PC-3 (cell line): Measurements from ENCODE around the gene GBP7. TPM values are rescaled to one million over a fixed set of nuclear protein-coding genes. Genes with fewer than 3 reads are reported as not detected.

Experiments used
- ATAC-seq: fragments of 200-7000 bp; cut with Tn5 transposase; 2 replicates; pipeline ENCODE4 v1.9.1; 2020; ENCODE audit warnings: mild to moderate bottlenecking, moderate library complexity
- BruUV-seq: library from RNA; stranded (reverse); fragments of 400-500 nt; replicated peaks from 2 replicates; lab custom pipeline; 2021; lab: Mats Ljungman, UMichigan
- CTCF ChIA-PET: fragments of 300-600 bp; sonication (Branson Sonifier 250); formaldehyde crosslinking; loops from one replicate; lab custom pipeline; 2022; ENCODE audit warnings: antibody characterized with exemption; lab: Charles Lee
- POLR2A ChIA-PET: fragments of 300-600 bp; sonication (Branson Sonifier 250); formaldehyde crosslinking; loops from one replicate; lab custom pipeline; 2022; ENCODE audit warnings: antibody characterized with exemption; ENCODE audit not compliant: unreplicated experiment; lab: Charles Lee
- DNase-seq: peaks from one replicate; pipeline ENCODE4 v3.0.0-alpha.2; 2015
- H2AFZ ChIP-seq: fragments of 300-600 bp; sonication (generic); 2 replicates; pipeline ENCODE4 v1.6.0; 2016; ENCODE audit warnings: antibody characterized with exemption, low read length
- H3F3A ChIP-seq: fragments of 300-600 bp; sonication (generic); one replicate; pipeline ENCODE4 v1.6.0; 2017; ENCODE audit warnings: antibody characterized with exemption, low read length, control low read depth, mild to moderate bottlenecking; ENCODE audit not compliant: unreplicated experiment
- H3K27ac ChIP-seq: fragments of 300-600 bp; sonication (generic); 2 replicates; pipeline ENCODE4 v1.5.1; 2016; ENCODE audit warnings: mild to moderate bottlenecking, low read length
- H3K27me3 ChIP-seq: fragments of 300-600 bp; sonication (generic); 2 replicates; pipeline ENCODE4 v1.6.1; 2016; ENCODE audit warnings: low read length, mixed read lengths
- H3K36me3 ChIP-seq: fragments of 300-600 bp; sonication (generic); 2 replicates; pipeline ENCODE4 v1.6.1; 2016; ENCODE audit warnings: low read depth, mixed run types, low read length, mixed read lengths
- H3K4me1 ChIP-seq: fragments of 300-600 bp; sonication (generic); 2 replicates; pipeline ENCODE4 v1.5.1; 2016; ENCODE audit warnings: low read length; ENCODE audit not compliant: insufficient read depth
- H3K4me2 ChIP-seq: fragments of 300-600 bp; sonication (generic); 2 replicates; pipeline ENCODE4 v1.6.0; 2016; ENCODE audit warnings: low read length
- H3K4me3 ChIP-seq: fragments of 300-600 bp; sonication (generic); 2 replicates; pipeline ENCODE4 v1.5.1; 2016; ENCODE audit warnings: mild to moderate bottlenecking, low read length, mixed read lengths
- H3K79me2 ChIP-seq: fragments of 300-600 bp; sonication (generic); 2 replicates; pipeline ENCODE4 v1.6.1; 2017; ENCODE audit warnings: low read length, mixed read lengths
- H3K9ac ChIP-seq: fragments of 300-600 bp; sonication (generic); 2 replicates; pipeline ENCODE4 v1.6.0; 2016; ENCODE audit warnings: mild to moderate bottlenecking, low read length
- H3K9me2 ChIP-seq: fragments of 300-600 bp; sonication (generic); replicated peaks from 2 replicates; pipeline ENCODE4 v1.6.1; 2016; ENCODE audit warnings: mixed run types, low read length, mixed read lengths
- H3K9me3 ChIP-seq: fragments of 300-600 bp; sonication (generic); 2 replicates; pipeline ENCODE4 v1.6.1; 2016; ENCODE audit warnings: low read length, mixed read lengths
- H4K20me1 ChIP-seq: fragments of 300-600 bp; sonication (generic); 2 replicates; pipeline ENCODE4 v1.6.1; 2016; ENCODE audit warnings: low read length, mixed read lengths
- EZH2 ChIP-seq: fragments of 300-600 bp; sonication (generic); IDR thresholded peaks from one replicate; pipeline ENCODE4 v1.6.1; 2017; ENCODE audit warnings: antibody characterized with exemption, mild to moderate bottlenecking, low read length; ENCODE audit not compliant: unreplicated experiment
- EZH2phosphoT487 ChIP-seq: fragments of 300-600 bp; sonication (generic); IDR thresholded peaks from 2 replicates; pipeline ENCODE4 v1.6.1; 2018; ENCODE audit warnings: mild to moderate bottlenecking, antibody characterized with exemption, low read length, borderline replicate concordance
- intact Hi-C: fragments of 100-400 bp; cut with micrococcal nuclease; formaldehyde crosslinking; loops from 2 replicates; pipeline ENCODE4 v1.9.0; 2023
- total RNA-seq: library from RNA; depleted of rRNA; stranded (reverse); fragments of >200 nt; gene quantifications from 2 replicates; pipeline ENCODE4 v1.2.3, GENCODE V29; 2014
- TF ChIP-seq, protein P1 (sequence below): fragments of 300-600 bp; sonication (generic); conservative IDR thresholded peaks from 2 replicates; pipeline ENCODE4 v1.5.1; 2017; ENCODE audit warnings: antibody characterized with exemption, low read depth, mild to moderate bottlenecking, low read length

The GBP7 gene
- total RNA-seq, 1 experiment from 2014 or later = 0.07 TPM

GRCh38 chr1:89195476-89195875, 19.7 kb upstream of the GBP7 start:
- CTCF ChIA-PET = no interaction called here

GRCh38 chr1:89191314-89191713, 15.5 kb upstream of the GBP7 start:
- Histone ChIP-seq H2AFZ (no peak overlapping the region), H3K9me3 (no peaks in the 10 kb centered on the region), H3K4me3 (no peak overlapping the region), H3K9ac (no peak overlapping the region), H3K4me2 (no peak overlapping the region), H3K9me2 (no peaks in the 10 kb centered on the region), H3K27ac (no peak overlapping the region), H3K36me3 (no peaks in the 10 kb centered on the region), H3F3A (no peaks in the 10 kb centered on the region), H3K79me2 (no peaks in the 10 kb centered on the region), H3K4me1 (no peaks in the 10 kb centered on the region), H3K27me3 (no peaks in the 10 kb centered on the region), H4K20me1 (no peaks in the 10 kb centered on the region)
- TF ChIP-seq, protein P1, sequence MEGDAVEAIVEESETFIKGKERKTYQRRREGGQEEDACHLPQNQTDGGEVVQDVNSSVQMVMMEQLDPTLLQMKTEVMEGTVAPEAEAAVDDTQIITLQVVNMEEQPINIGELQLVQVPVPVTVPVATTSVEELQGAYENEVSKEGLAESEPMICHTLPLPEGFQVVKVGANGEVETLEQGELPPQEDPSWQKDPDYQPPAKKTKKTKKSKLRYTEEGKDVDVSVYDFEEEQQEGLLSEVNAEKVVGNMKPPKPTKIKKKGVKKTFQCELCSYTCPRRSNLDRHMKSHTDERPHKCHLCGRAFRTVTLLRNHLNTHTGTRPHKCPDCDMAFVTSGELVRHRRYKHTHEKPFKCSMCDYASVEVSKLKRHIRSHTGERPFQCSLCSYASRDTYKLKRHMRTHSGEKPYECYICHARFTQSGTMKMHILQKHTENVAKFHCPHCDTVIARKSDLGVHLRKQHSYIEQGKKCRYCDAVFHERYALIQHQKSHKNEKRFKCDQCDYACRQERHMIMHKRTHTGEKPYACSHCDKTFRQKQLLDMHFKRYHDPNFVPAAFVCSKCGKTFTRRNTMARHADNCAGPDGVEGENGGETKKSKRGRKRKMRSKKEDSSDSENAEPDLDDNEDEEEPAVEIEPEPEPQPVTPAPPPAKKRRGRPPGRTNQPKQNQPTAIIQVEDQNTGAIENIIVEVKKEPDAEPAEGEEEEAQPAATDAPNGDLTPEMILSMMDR = no peak
- no peak for TF ChIP-seq EZH2phosphoT487
- no peak for TF ChIP-seq EZH2
- POLR2A ChIA-PET = no interaction called here
- no TSS peak for BruUV-seq
- CTCF ChIA-PET = no interaction called here
- no peak for DNase-seq
- ATAC-seq = no peak
- intact Hi-C loops = no loop called here

More at GRCh38 chr1:89195476-89195875, 19.7 kb upstream of the GBP7 start:
- no peaks in the 10 kb centered on the region for H3K27me3 ChIP-seq
- no peak overlapping the region for H3K27ac ChIP-seq
- no peaks in the 10 kb centered on the region for H3K9me3 ChIP-seq
- TF ChIP-seq, protein P1 = no peak
- TF ChIP-seq EZH2phosphoT487 = no peak
- TF ChIP-seq EZH2 = no peak
- no peak overlapping the region for H3K4me3 ChIP-seq
- no peak overlapping the region for H3K4me2 ChIP-seq
- H3K79me2 ChIP-seq = no peaks in the 10 kb centered on the region
- DNase-seq (no peak), ATAC-seq (no peak)
- H4K20me1 ChIP-seq = no peaks in the 10 kb centered on the region
- intact Hi-C loops = no loop called here
- POLR2A ChIA-PET = no interaction called here
- H2AFZ ChIP-seq = no peak overlapping the region
- H3K9me2 ChIP-seq = no peaks in the 10 kb centered on the region
- H3F3A ChIP-seq = no peaks in the 10 kb centered on the region
- no peak overlapping the region for H3K9ac ChIP-seq
- no peaks in the 10 kb centered on the region for H3K4me1 ChIP-seq
- no TSS peak for BruUV-seq
- no peaks in the 10 kb centered on the region for H3K36me3 ChIP-seq

DNA sequence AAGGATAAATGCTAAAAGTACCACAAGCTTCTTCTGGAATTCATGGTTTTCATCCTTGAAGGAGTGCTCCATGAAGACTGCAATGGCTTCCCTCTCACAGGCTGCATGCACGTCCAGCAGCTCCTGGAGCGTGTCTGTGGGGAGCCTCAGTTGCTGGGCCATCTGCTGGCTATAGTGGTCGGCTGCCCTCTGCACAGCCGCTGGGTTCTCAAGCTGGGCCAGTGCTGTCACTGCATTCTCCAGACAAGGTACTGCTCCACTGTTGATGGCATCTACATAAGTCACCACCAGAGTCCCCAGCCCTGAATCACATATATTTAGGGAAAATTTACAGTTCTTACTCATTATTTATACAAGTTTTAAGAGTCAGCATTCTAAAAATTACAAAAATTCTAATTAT, 14.2 kb upstream of the GBP7 start:
- intact Hi-C loops = no loop called here
- H2AFZ ChIP-seq = no peak overlapping the region
- no peak overlapping the region for H3K27ac ChIP-seq
- H3K79me2 ChIP-seq = no peaks in the 10 kb centered on the region
- H4K20me1 ChIP-seq = no peaks in the 10 kb centered on the region
- no peak for TF ChIP-seq EZH2phosphoT487
- TF ChIP-seq EZH2 = no peak
- TF ChIP-seq, protein P1 = no peak
- no peaks in the 10 kb centered on the region for H3F3A ChIP-seq
- CTCF ChIA-PET = no interaction called here
- no peak overlapping the region for H3K4me3 ChIP-seq
- DNase-seq = no peak
- H3K4me1 ChIP-seq = no peaks in the 10 kb centered on the region
- POLR2A ChIA-PET = no interaction called here
- no peak overlapping the region for H3K4me2 ChIP-seq
- H3K27me3 ChIP-seq = no peaks in the 10 kb centered on the region
- ATAC-seq = peak; percentile 76
- H3K9me2 ChIP-seq = no peaks in the 10 kb centered on the region
- no TSS peak for BruUV-seq
- no peak overlapping the region for H3K9ac ChIP-seq
- H3K9me3 ChIP-seq = no peaks in the 10 kb centered on the region
- no peaks in the 10 kb centered on the region for H3K36me3 ChIP-seq
